Panc1 (cell line): Measurements from ENCODE around the gene DPAGT1. TPM values are rescaled to one million over a fixed set of nuclear protein-coding genes. Genes with fewer than 3 reads are reported as not detected.

Experiments used
- ATAC-seq: fragments of 200-7000 bp; cut with Tn5 transposase; 2 replicates; pipeline ENCODE4 v1.9.1; 2020; ENCODE audit warnings: mild to moderate bottlenecking, moderate library complexity
- BruUV-seq: library from RNA; stranded (reverse); fragments of 400-500 nt; replicated peaks from 2 replicates; lab custom pipeline; 2021; lab: Mats Ljungman, UMichigan
- CTCF ChIA-PET: fragments of 300-600 bp; sonication (Branson Sonifier 250); formaldehyde crosslinking; loops from one replicate; lab custom pipeline; 2022; ENCODE audit warnings: antibody characterized with exemption; lab: Charles Lee
- POLR2A ChIA-PET: fragments of 300-600 bp; sonication (Branson Sonifier 250); formaldehyde crosslinking; loops from one replicate; lab custom pipeline; 2022; ENCODE audit warnings: antibody characterized with exemption; lab: Charles Lee
- DNase-seq: peaks from one replicate; pipeline ENCODE4 v3.0.0-alpha.2; 2010; ENCODE audit warnings: low read depth, low spot score
- H3K27ac ChIP-seq: 2 replicates; pipeline ENCODE4 v1.5.1; 2011; ENCODE audit warnings: mild to moderate bottlenecking, low read length, inconsistent platforms
- H3K27me3 ChIP-seq: fragments of 200-500 bp; sonication (Bioruptor generic); 2 replicates; pipeline ENCODE4 v1.6.0; 2014; ENCODE audit warnings: low read length, inconsistent platforms; ENCODE audit not compliant: control insufficient read depth, insufficient read depth
- H3K36me3 ChIP-seq: fragments of 200-500 bp; sonication (Bioruptor generic); 2 replicates; pipeline ENCODE4 v1.5.1; 2014; ENCODE audit warnings: inconsistent platforms, mild to moderate bottlenecking, low read length, moderate library complexity; ENCODE audit not compliant: control insufficient read depth, insufficient read depth
- H3K4me1 ChIP-seq: 2 replicates; pipeline ENCODE4 v1.5.1; 2011; ENCODE audit warnings: inconsistent platforms, mild to moderate bottlenecking, low read length, moderate library complexity; ENCODE audit not compliant: control insufficient read depth, insufficient read depth
- H3K4me3 ChIP-seq, 2 experiments: 2 replicates each; pipeline ENCODE4 v1.5.1; 2011 to 2012; ENCODE audit warnings: low read depth in 2 of 2, low read length in 2 of 2, mild to moderate bottlenecking in 2 of 2, inconsistent platforms in 1 of 2, moderate library complexity in 1 of 2
- H3K9me3 ChIP-seq: fragments of 200-500 bp; sonication (Bioruptor generic); 2 replicates; pipeline ENCODE4 v1.5.1; 2014; ENCODE audit warnings: low read depth, mild to moderate bottlenecking, inconsistent platforms, low read length, moderate library complexity; ENCODE audit not compliant: control insufficient read depth, insufficient read depth
- CTCF ChIP-seq: fragments of 450-650 bp; IDR thresholded peaks from 2 replicates; pipeline ENCODE4 v1.5.1; 2017; ENCODE audit warnings: mild to moderate bottlenecking
- POLR2AphosphoS5 ChIP-seq: IDR thresholded peaks from 2 replicates; pipeline ENCODE4 v1.6.1; 2012; ENCODE audit warnings: mild to moderate bottlenecking, low read depth, low read length, moderate library complexity
- REST ChIP-seq, 2 experiments: IDR thresholded peaks; 2 replicates each; pipeline ENCODE4 v1.6.1; 2011 to 2012; ENCODE audit warnings: low read depth in 2 of 2, control low read depth in 1 of 2, low read length in 1 of 2, mild to moderate bottlenecking in 1 of 2, moderate library complexity in 1 of 2; ENCODE audit not compliant: insufficient read depth in 1 of 2
- SIN3A ChIP-seq: IDR thresholded peaks from 2 replicates; pipeline ENCODE4 v1.6.1; 2012; ENCODE audit warnings: low read depth, mild to moderate bottlenecking, low read length, moderate library complexity, borderline replicate concordance; ENCODE audit not compliant: insufficient read depth
- TCF7L2 ChIP-seq: IDR thresholded peaks from 2 replicates; pipeline ENCODE4 v1.6.1; 2011; ENCODE audit warnings: mild to moderate bottlenecking, low read depth, low read length, inconsistent platforms
- in situ Hi-C: cut with HindIII; loops from 2 replicates; pipeline ENCODE4 v1.10.0; 2016; ENCODE audit warnings: low sequenced_read_pairs, low pct_unique_long_range_greater_than_20kb
- intact Hi-C: fragments of 100-400 bp; cut with micrococcal nuclease; formaldehyde crosslinking; loops from one replicate; pipeline ENCODE4 v1.10.0; 2022; ENCODE audit not compliant: unreplicated experiment
- total RNA-seq: library from RNA; stranded (reverse); gene quantifications from one replicate; pipeline ENCODE4 v1.2.1, GENCODE V29; 2021; ENCODE audit not compliant: unreplicated experiment

The DPAGT1 gene
- total RNA-seq, 1 experiment from 2014 or later = 72.1 TPM

GRCh38 chr11:119057000-119057769 is 44.5 kb downstream of the DPAGT1 start, which contains the start of gene HYOU1:
Gene HYOU1, minus strand, starts transcription at chr11:119057205. Its CDS starts 1,045 bp downstream, at chr11:119056160.
- CTCF ChIA-PET = interaction anchor here (0.5 kb wide), 1 partner anchor 24 kb away, joined by 3 read pairs; no protein-coding TSS in a partner anchor
- POLR2A ChIA-PET = no interaction called here
- H3K27ac ChIP-seq = peak within 1 kb of the TSS; percentile 94
- no peaks in the 10 kb centered on the region for H3K27me3 ChIP-seq
- in situ Hi-C loops = no loop called here
- intact Hi-C loops = no loop called here
- TF ChIP-seq REST (IDR thresholded peaks at IDR 0.05; ENCODE audit: insufficient read depth in 1 of 2, low read depth in 2 of 2, low read length in 1 of 2) = no peak
- peak; percentile 82 for TF ChIP-seq POLR2AphosphoS5
- 0 out of 2 replicates have a peak, but pooled peaks have one; percentile 75 for TF ChIP-seq SIN3A
- no peak for TF ChIP-seq TCF7L2
- TF ChIP-seq CTCF = no peak; the same call in 1 of the 2 replicates
- peaks cover 19% of the 10 kb centered on the region; the same call in 1 of the 2 replicates for H3K36me3 ChIP-seq
- H3K4me3 ChIP-seq = peak within 1 kb of the TSS; percentile 87 to 97
- H3K4me1 ChIP-seq = peaks cover 7% of the 10 kb centered on the region; the same call in 1 of the 2 replicates
- no peaks in the 10 kb centered on the region for H3K9me3 ChIP-seq
- DNase-seq (peak; percentile 53), ATAC-seq (peak; percentile 98)
- no TSS peak for BruUV-seq

- no peak for DNase-seq
- peak; percentile 64 for ATAC-seq
- BruUV-seq = no TSS peak
- CTCF ChIA-PET = interaction anchor here (0.5 to 0.6 kb wide), 2 partner anchors 21 to 23 kb away, joined by 3 read pairs; no protein-coding TSS in a partner anchor
- no peaks in the 10 kb centered on the region for H3K9me3 ChIP-seq
- no peaks in the 10 kb centered on the region for H3K27me3 ChIP-seq
- intact Hi-C loops = no loop called here
- in situ Hi-C loops = no loop called here
- peak overlapping the region; percentile 82 to 87 for H3K4me3 ChIP-seq
- H3K36me3 ChIP-seq = peaks cover 19% of the 10 kb centered on the region; the same call in 1 of the 2 replicates
- TF ChIP-seq REST (IDR thresholded peaks at IDR 0.05; ENCODE audit: insufficient read depth in 1 of 2, low read depth in 2 of 2, low read length in 1 of 2) = no peak
- no peak for TF ChIP-seq CTCF
- peak overlapping the region; percentile 86 for H3K27ac ChIP-seq
- H3K4me1 ChIP-seq = peaks cover 7% of the 10 kb centered on the region; the same call in 1 of the 2 replicates
- POLR2A ChIA-PET = interaction anchor here (0.6 to 0.7 kb wide), 2 partner anchors 27 to 37 kb away, joined by 3 to 5 read pairs; no protein-coding TSS in a partner anchor
Measured at GRCh38 chr11:119056421-119056999, 45.1 kb downstream of the DPAGT1 start.
